GM23338 (cell line): ENCODE results near the gene CRIP3.

Experiments
- POLR2AphosphoS5 ChIP-seq: IDR thresholded peaks from 2 replicates; pipeline ENCODE4 v1.6.1; 2016; ENCODE audit warnings: antibody characterized with exemption, low read depth
- TF ChIP-seq, protein P1 (sequence below), 2 experiments: fragments of 200-600 bp in 1 of 2; sonication (generic) in 1 of 2; conservative IDR thresholded peaks; 2 replicates each; pipeline versions ENCODE4 v1.5.1 to v1.6.1; 2016 to 2017; ENCODE audit warnings: antibody characterized with exemption in 2 of 2, low read depth in 2 of 2, mild to moderate bottlenecking in 2 of 2, moderate library complexity in 1 of 2

DNA sequence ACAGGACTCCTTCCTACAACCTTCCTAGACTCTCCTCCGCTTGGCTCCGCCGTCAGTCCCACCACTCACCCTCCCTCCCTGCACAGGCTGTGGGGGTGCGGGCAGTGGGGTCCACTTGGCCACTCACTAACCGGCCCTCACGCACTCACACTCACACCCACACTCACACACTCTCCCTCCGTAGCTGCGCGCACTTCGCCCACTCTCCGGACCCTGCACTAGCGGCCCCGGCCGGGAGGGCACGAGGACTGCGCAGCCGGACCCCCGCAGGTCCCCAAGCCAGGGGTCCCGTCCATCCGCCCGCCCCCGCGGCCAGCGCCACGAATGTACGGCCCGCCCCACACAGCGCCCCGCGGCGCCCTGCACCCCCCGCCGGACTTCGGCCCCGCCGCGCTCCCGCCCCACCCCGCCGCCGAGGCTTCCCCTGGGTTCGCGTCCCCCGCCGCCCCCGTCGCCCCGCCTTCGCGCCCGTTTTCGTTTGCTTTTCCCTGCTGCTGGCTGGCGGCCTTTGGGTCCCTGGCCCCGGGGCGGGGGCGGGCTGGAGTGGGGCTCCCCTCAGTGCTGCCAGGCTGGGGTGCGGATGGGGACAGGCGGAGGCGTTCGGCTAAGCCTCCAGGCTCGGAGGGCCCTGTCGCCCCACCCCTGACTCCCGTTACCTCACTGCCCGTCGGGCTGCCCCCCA is 33.6 kb downstream of the CRIP3 start:
- TF ChIP-seq, protein P1, sequence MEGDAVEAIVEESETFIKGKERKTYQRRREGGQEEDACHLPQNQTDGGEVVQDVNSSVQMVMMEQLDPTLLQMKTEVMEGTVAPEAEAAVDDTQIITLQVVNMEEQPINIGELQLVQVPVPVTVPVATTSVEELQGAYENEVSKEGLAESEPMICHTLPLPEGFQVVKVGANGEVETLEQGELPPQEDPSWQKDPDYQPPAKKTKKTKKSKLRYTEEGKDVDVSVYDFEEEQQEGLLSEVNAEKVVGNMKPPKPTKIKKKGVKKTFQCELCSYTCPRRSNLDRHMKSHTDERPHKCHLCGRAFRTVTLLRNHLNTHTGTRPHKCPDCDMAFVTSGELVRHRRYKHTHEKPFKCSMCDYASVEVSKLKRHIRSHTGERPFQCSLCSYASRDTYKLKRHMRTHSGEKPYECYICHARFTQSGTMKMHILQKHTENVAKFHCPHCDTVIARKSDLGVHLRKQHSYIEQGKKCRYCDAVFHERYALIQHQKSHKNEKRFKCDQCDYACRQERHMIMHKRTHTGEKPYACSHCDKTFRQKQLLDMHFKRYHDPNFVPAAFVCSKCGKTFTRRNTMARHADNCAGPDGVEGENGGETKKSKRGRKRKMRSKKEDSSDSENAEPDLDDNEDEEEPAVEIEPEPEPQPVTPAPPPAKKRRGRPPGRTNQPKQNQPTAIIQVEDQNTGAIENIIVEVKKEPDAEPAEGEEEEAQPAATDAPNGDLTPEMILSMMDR (conservative IDR thresholded peaks at IDR 0.05; ENCODE audit: low read depth in 2 of 2) = no peak
- TF ChIP-seq POLR2AphosphoS5 = no peak
